ENCODE data around the gene DGKZ.

DNA sequence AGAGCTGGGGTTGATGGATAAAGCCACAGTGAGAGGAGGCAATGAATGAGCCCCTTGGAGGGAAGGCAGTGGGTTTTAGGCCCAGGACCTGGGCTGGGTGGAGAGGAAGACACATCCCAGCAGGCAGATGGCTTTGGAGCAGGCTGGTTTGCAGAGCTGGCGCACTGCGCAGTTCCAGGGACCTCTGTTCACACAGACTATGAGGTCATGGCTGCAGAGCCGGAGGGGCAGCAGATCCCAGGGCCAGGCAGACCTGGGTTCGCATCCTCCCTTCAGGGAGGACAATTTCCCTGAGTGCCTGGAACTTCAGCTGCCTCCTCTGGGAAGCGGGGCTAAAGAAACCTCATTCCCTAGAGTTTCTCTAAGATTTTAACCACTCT is 28.2 kb upstream of the DGKZ start:
- TF ChIP-seq, protein P1, sequence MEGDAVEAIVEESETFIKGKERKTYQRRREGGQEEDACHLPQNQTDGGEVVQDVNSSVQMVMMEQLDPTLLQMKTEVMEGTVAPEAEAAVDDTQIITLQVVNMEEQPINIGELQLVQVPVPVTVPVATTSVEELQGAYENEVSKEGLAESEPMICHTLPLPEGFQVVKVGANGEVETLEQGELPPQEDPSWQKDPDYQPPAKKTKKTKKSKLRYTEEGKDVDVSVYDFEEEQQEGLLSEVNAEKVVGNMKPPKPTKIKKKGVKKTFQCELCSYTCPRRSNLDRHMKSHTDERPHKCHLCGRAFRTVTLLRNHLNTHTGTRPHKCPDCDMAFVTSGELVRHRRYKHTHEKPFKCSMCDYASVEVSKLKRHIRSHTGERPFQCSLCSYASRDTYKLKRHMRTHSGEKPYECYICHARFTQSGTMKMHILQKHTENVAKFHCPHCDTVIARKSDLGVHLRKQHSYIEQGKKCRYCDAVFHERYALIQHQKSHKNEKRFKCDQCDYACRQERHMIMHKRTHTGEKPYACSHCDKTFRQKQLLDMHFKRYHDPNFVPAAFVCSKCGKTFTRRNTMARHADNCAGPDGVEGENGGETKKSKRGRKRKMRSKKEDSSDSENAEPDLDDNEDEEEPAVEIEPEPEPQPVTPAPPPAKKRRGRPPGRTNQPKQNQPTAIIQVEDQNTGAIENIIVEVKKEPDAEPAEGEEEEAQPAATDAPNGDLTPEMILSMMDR (IDR thresholded peaks at IDR 0.05): no peak
- no peak for TF ChIP-seq POLR2A (IDR thresholded peaks at IDR 0.05)

All from lower leg skin (tissue), 3 donors.